CD4-positive, alpha-beta T cell (primary cell): Measurements from ENCODE around the gene RGMA. TPM values are rescaled to one million over a fixed set of nuclear protein-coding genes. Genes with fewer than 3 reads are reported as not detected.

Source experiments
- ATAC-seq: fragments of 200-7000 bp; cut with Tn5 transposase; one replicate; pipeline ENCODE4 v1.10.0; 2022; ENCODE audit warnings: mild to moderate bottlenecking; ENCODE audit not compliant: poor library complexity
- CTCF ChIA-PET: fragments of 350-600 bp; sonication (Branson Sonifier 250); formaldehyde crosslinking; loops from one replicate; lab custom pipeline; 2021; ENCODE audit warnings: antibody characterized with exemption, inconsistent platforms; lab: Charles Lee
- POLR2A ChIA-PET: fragments of 350-600 bp; sonication (Branson Sonifier 250); formaldehyde crosslinking; loops from one replicate; lab custom pipeline; 2021; ENCODE audit warnings: antibody characterized with exemption, inconsistent platforms; lab: Charles Lee
- DNase-seq, 14 experiments: peaks; one replicate each; pipeline ENCODE4 v3.0.0-alpha.2; 2013 to 2020; ENCODE audit warnings: mixed read lengths in 2 of 14
- H3K27ac ChIP-seq, 2 donors: one replicate each; pipeline versions ENCODE4 v1.5.1 to v1.7.0; 2013; ENCODE audit warnings: low read length in 2 of 2, low read depth in 1 of 2, mild to moderate bottlenecking in 1 of 2
- H3K27me3 ChIP-seq, 2 experiments: 1 replicate in 1 of 2; 2 replicates in 1 of 2; pipeline versions ENCODE4 v1.6.1 to v1.7.0; 2013; ENCODE audit warnings: low read length in 2 of 2, control low read depth in 1 of 2, mild to moderate bottlenecking in 1 of 2, moderate library complexity in 1 of 2; ENCODE audit not compliant: insufficient read depth in 2 of 2, control insufficient read depth in 1 of 2
- H3K36me3 ChIP-seq: one replicate; pipeline ENCODE4 v1.6.1; 2013; ENCODE audit warnings: low read length, control low read depth; ENCODE audit not compliant: insufficient read depth
- H3K4me1 ChIP-seq: one replicate; pipeline ENCODE4 v1.6.1; 2013; ENCODE audit warnings: low read length, control low read depth; ENCODE audit not compliant: insufficient read depth
- H3K4me3 ChIP-seq: one replicate; pipeline ENCODE4 v1.5.1; 2013; ENCODE audit warnings: mild to moderate bottlenecking, low read length, moderate library complexity
- H3K9me3 ChIP-seq, 2 experiments: 1 replicate in 1 of 2; 2 replicates in 1 of 2; pipeline versions ENCODE4 v1.6.1 to v1.7.0; 2013; ENCODE audit warnings: low read length in 2 of 2, mild to moderate bottlenecking in 2 of 2, control low read depth in 1 of 2, moderate library complexity in 1 of 2; ENCODE audit not compliant: control insufficient read depth in 1 of 2, insufficient read depth in 1 of 2
- H3K27ac Mint-ChIP-seq: one replicate; pipeline ENCODE4 v1.8.0; 2020; ENCODE audit warnings: mixed read lengths
- H3K27me3 Mint-ChIP-seq: one replicate; pipeline ENCODE4 v1.8.0; 2021; ENCODE audit warnings: mixed read lengths
- H3K36me3 Mint-ChIP-seq: one replicate; pipeline ENCODE4 v1.8.0; 2021; ENCODE audit warnings: low read depth, mixed read lengths
- H3K4me1 Mint-ChIP-seq: one replicate; pipeline ENCODE4 v1.8.0; 2021; ENCODE audit warnings: low read depth, mixed read lengths
- H3K4me3 Mint-ChIP-seq: one replicate; pipeline ENCODE4 v1.8.0; 2020; ENCODE audit warnings: mild to moderate bottlenecking, mixed read lengths
- H3K9me3 Mint-ChIP-seq: one replicate; pipeline ENCODE4 v1.8.0; 2020; ENCODE audit warnings: mixed read lengths
- CTCF ChIP-seq: fragments of 200-600 bp; IDR thresholded peaks from one replicate; pipeline ENCODE4 v1.8.0; 2022; ENCODE audit warnings: antibody characterized with exemption, mild to moderate bottlenecking
- intact Hi-C, 2 experiments: fragments of 100-400 bp; cut with DNase I in 1 of 2; cut with micrococcal nuclease in 1 of 2; formaldehyde crosslinking; loops; one replicate each; pipeline versions ENCODE4 v1.15.1 to v1.9.0; 2023 to 2025; cut with DNase I, micrococcal nuclease
- total RNA-seq, 174 experiments: library from RNA in 2 of 174; stranded (reverse) in 2 of 174; gene quantifications; one replicate each; pipeline ENCODE4 v1.2.3 and lab custom pipeline; 2021 to 2026

Gene RGMA
- total RNA-seq, 2 experiments from 2014 or later = not detected

- ATAC-seq (no peak), DNase-seq (no peak)
- H3K27ac ChIP-seq = no peak overlapping the region
- H3K27me3 ChIP-seq = no peaks in the 10 kb centered on the region
- peaks cover 0 to 4% of the 10 kb centered on the region in 2 experiments for H3K9me3 ChIP-seq
- H3K36me3 Mint-ChIP-seq = no peaks in the 10 kb centered on the region
- H3K4me1 Mint-ChIP-seq = peaks cover 6% of the 10 kb centered on the region
- peaks cover 4% of the 10 kb centered on the region for H3K27me3 Mint-ChIP-seq
- TF ChIP-seq CTCF = no peak
- no peaks in the 10 kb centered on the region for H3K36me3 ChIP-seq
- H3K4me1 ChIP-seq = peaks cover 13% of the 10 kb centered on the region
- CTCF ChIA-PET = no interaction called here
- no peak overlapping the region for H3K4me3 Mint-ChIP-seq
- no peak overlapping the region for H3K4me3 ChIP-seq
- POLR2A ChIA-PET = interaction anchor here (1.4 kb wide), 1 partner anchor 9 kb away, joined by 7 read pairs; no protein-coding TSS in a partner anchor
- H3K27ac Mint-ChIP-seq = no peak overlapping the region
- no peaks in the 10 kb centered on the region for H3K9me3 Mint-ChIP-seq
- intact Hi-C loops = no loop called here
These were observed 50.9 kb downstream of the RGMA start for GRCh38 chr15:93037820-93038705.

GRCh38 chr15:93036951-93037819 lies 51.8 kb downstream of the RGMA start:
- Histone ChIP-seq H3K4me3 (no peak overlapping the region), H3K4me1 (peaks cover 13% of the 10 kb centered on the region), H3K27me3 (no peaks in the 10 kb centered on the region), H3K9me3 (peaks cover 0 to 4% of the 10 kb centered on the region in 2 experiments), H3K36me3 (no peaks in the 10 kb centered on the region), H3K27ac (no peak overlapping the region)
- peak in 1 of 14 experiments; percentile 22 for DNase-seq
- no peaks in the 10 kb centered on the region for H3K36me3 Mint-ChIP-seq
- ChIA-PET CTCF (no interaction called here), POLR2A (interaction anchor here (1.4 kb wide), 1 partner anchor 10 kb away, joined by 7 read pairs; no protein-coding TSS in a partner anchor)
- no peak overlapping the region for H3K4me3 Mint-ChIP-seq
- H3K4me1 Mint-ChIP-seq = peaks cover 6% of the 10 kb centered on the region
- no peak for TF ChIP-seq CTCF
- no peak overlapping the region for H3K27ac Mint-ChIP-seq
- H3K9me3 Mint-ChIP-seq = no peaks in the 10 kb centered on the region
- peaks cover 4% of the 10 kb centered on the region for H3K27me3 Mint-ChIP-seq
- no peak for ATAC-seq
- intact Hi-C loops = no loop called here

- Mint-ChIP-seq H3K36me3 (no peaks in the 10 kb centered on the region), H3K4me1 (peaks cover 6% of the 10 kb centered on the region), H3K4me3 (peak overlapping the region; percentile 76), H3K9me3 (no peaks in the 10 kb centered on the region), H3K27me3 (peaks cover 4% of the 10 kb centered on the region), H3K27ac (no peak overlapping the region)
- ATAC-seq (peak; percentile 94), DNase-seq (peak in 11 of 14 experiments; percentile 14 to 70 (median 26))
- no peak overlapping the region for H3K27ac ChIP-seq
- no peaks in the 10 kb centered on the region for H3K27me3 ChIP-seq
- H3K36me3 ChIP-seq = no peaks in the 10 kb centered on the region
- H3K4me1 ChIP-seq = peaks cover 13% of the 10 kb centered on the region
- TF ChIP-seq CTCF = peak; percentile 52
- H3K4me3 ChIP-seq = no peak overlapping the region
- intact Hi-C loops = no loop called here
- ChIA-PET CTCF (interaction anchor here (1.3 to 1.6 kb wide), 2 partner anchors 11 kb away, joined by 4 to 6 read pairs; no protein-coding TSS in a partner anchor), POLR2A (no interaction called here)
- peaks cover 0 to 4% of the 10 kb centered on the region in 2 experiments for H3K9me3 ChIP-seq
These were observed 52.8 kb downstream of the RGMA start for GRCh38 chr15:93035953-93036810.
